ENCODE measurements around the gene ADAMTS2.

DNA sequence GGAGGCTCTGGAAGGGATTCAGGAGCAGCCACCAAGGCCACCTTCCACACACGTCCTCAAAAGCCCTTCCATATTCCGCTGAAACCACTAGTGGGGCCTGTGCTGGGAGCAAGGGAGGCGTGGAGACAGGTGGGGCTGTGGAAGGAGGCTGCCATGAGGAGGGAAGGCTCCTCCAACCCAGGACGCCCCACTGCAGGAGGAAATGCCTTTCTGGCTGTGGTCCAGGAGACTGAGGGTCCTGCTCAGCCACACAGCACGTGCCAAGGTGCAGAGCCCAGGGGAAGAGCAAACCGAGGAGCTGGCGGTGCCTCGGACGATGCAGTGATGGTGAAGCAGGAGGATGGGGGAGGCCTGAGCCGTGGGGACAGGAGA lies 49.5 kb downstream of the ADAMTS2 start:
- TF ChIP-seq EZH2 (IDR thresholded peaks at IDR 0.05; ENCODE audit: low read length, unreplicated experiment), result no peak
- TF ChIP-seq, protein P1, sequence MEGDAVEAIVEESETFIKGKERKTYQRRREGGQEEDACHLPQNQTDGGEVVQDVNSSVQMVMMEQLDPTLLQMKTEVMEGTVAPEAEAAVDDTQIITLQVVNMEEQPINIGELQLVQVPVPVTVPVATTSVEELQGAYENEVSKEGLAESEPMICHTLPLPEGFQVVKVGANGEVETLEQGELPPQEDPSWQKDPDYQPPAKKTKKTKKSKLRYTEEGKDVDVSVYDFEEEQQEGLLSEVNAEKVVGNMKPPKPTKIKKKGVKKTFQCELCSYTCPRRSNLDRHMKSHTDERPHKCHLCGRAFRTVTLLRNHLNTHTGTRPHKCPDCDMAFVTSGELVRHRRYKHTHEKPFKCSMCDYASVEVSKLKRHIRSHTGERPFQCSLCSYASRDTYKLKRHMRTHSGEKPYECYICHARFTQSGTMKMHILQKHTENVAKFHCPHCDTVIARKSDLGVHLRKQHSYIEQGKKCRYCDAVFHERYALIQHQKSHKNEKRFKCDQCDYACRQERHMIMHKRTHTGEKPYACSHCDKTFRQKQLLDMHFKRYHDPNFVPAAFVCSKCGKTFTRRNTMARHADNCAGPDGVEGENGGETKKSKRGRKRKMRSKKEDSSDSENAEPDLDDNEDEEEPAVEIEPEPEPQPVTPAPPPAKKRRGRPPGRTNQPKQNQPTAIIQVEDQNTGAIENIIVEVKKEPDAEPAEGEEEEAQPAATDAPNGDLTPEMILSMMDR (conservative IDR thresholded peaks at IDR 0.05; ENCODE audit: low read depth, low read length), result no peak
